ENCODE measurements around the gene IFNLR1. TPM values are rescaled to one million over a fixed set of nuclear protein-coding genes. Genes with fewer than 3 reads are reported as not detected.

The IFNLR1 gene
- polyA plus RNA-seq, 1 donor (not counting 4 experiments of a cell fraction or from before 2014, with no cell fraction given) = 3.4 TPM

GRCh38 chr1:24222793-24223192 is 35.7 kb upstream of the IFNLR1 start:
- H3K9ac ChIP-seq (ENCODE audit: control insufficient read depth, extremely low read depth, insufficient read depth, low read length) = no peak overlapping the region
- TF ChIP-seq CTCF (optimal IDR thresholded peaks at IDR 0.05 in 1 of 3, IDR thresholded peaks at IDR 0.05 in 1 of 3, conservative IDR thresholded peaks at IDR 0.05 in 1 of 3; ENCODE audit: extremely low read depth in 1 of 3, insufficient read depth in 2 of 3, low read length in 3 of 3) (no peak), EZH2 (IDR thresholded peaks at IDR 0.05; ENCODE audit: low read length) (no peak)
- H3K9me1 ChIP-seq (ENCODE audit: control insufficient read depth, extremely low read depth, insufficient read depth, low read length) = no peaks in the 10 kb centered on the region
- peaks cover 17% of the 10 kb centered on the region for H3K27me3 ChIP-seq (ENCODE audit: control insufficient read depth, extremely low read depth, insufficient read depth, low read length)
- H3K79me2 ChIP-seq (ENCODE audit: control insufficient read depth, insufficient read depth, low read length) = no peaks in the 10 kb centered on the region
- DNase-seq (ENCODE audit: low read depth, low spot score) = no peak
- no peak overlapping the region for H2AFZ ChIP-seq (ENCODE audit: control insufficient read depth, low read length)
- H3K27ac ChIP-seq (ENCODE audit: control insufficient read depth, insufficient read depth, low read length) = no peak overlapping the region
- no peak for FAIRE-seq
- H3K4me3 ChIP-seq (ENCODE audit: control insufficient read depth in 2 of 3, extremely low read depth in 1 of 3, insufficient read depth in 2 of 3, low read depth in 1 of 3, low read length in 3 of 3) = no peak overlapping the region
- H4K20me1 ChIP-seq (ENCODE audit: control insufficient read depth, extremely low read depth, insufficient read depth, low read length) = no peaks in the 10 kb centered on the region
- no peaks in the 10 kb centered on the region for H3K9me3 ChIP-seq (ENCODE audit: control insufficient read depth, low read depth, low read length)
- no peak overlapping the region for H3K4me2 ChIP-seq (ENCODE audit: control insufficient read depth, extremely low read depth, insufficient read depth, low read depth, low read length)
- no peaks in the 10 kb centered on the region for H3K4me1 ChIP-seq (ENCODE audit: control insufficient read depth, extremely low read depth, insufficient read depth, low read length)
- dilution Hi-C loops (cut with MboI; ENCODE audit: extremely low pct_ligation_motif_present, low sequenced_read_pairs) = no loop called here
- no peaks in the 10 kb centered on the region for H3K36me3 ChIP-seq (ENCODE audit: control insufficient read depth in 2 of 2, extremely low read depth in 1 of 2, insufficient read depth in 2 of 2, low read length in 2 of 2)

GRCh38 chr1:24222008-24222605 is 35.0 kb upstream of the IFNLR1 start:
- no peaks in the 10 kb centered on the region for H3K9me1 ChIP-seq (ENCODE audit: control insufficient read depth, extremely low read depth, insufficient read depth, low read length)
- no peaks in the 10 kb centered on the region for H4K20me1 ChIP-seq (ENCODE audit: control insufficient read depth, extremely low read depth, insufficient read depth, low read length)
- H2AFZ ChIP-seq (ENCODE audit: control insufficient read depth, low read length) = no peak overlapping the region
- no peak for TF ChIP-seq EZH2 (IDR thresholded peaks at IDR 0.05; ENCODE audit: low read length)
- TF ChIP-seq CTCF (optimal IDR thresholded peaks at IDR 0.05 in 1 of 3, IDR thresholded peaks at IDR 0.05 in 1 of 3, conservative IDR thresholded peaks at IDR 0.05 in 1 of 3; ENCODE audit: extremely low read depth in 1 of 3, insufficient read depth in 2 of 3, low read length in 3 of 3) = no peak
- H3K4me3 ChIP-seq (ENCODE audit: control insufficient read depth in 2 of 3, extremely low read depth in 1 of 3, insufficient read depth in 2 of 3, low read depth in 1 of 3, low read length in 3 of 3) = no peak overlapping the region
- H3K9ac ChIP-seq (ENCODE audit: control insufficient read depth, extremely low read depth, insufficient read depth, low read length) = no peak overlapping the region
- no peak overlapping the region for H3K27ac ChIP-seq (ENCODE audit: control insufficient read depth, insufficient read depth, low read length)
- H3K27me3 ChIP-seq (ENCODE audit: control insufficient read depth, extremely low read depth, insufficient read depth, low read length) = peaks cover 24% of the 10 kb centered on the region
- dilution Hi-C loops (cut with MboI; ENCODE audit: extremely low pct_ligation_motif_present, low sequenced_read_pairs) = no loop called here
- H3K79me2 ChIP-seq (ENCODE audit: control insufficient read depth, insufficient read depth, low read length) = no peaks in the 10 kb centered on the region
- DNase-seq (ENCODE audit: low read depth, low spot score) (no peak), FAIRE-seq (no peak)
- no peaks in the 10 kb centered on the region for H3K9me3 ChIP-seq (ENCODE audit: control insufficient read depth, low read depth, low read length)
- H3K36me3 ChIP-seq (ENCODE audit: control insufficient read depth in 2 of 2, extremely low read depth in 1 of 2, insufficient read depth in 2 of 2, low read length in 2 of 2) = no peaks in the 10 kb centered on the region
- H3K4me1 ChIP-seq (ENCODE audit: control insufficient read depth, extremely low read depth, insufficient read depth, low read length) = no peaks in the 10 kb centered on the region
- H3K4me2 ChIP-seq (ENCODE audit: control insufficient read depth, extremely low read depth, insufficient read depth, low read depth, low read length) = no peak overlapping the region
